Skeletal muscle satellite cell (primary cell): ENCODE measurements around the gene FLNA.
A peak's percentile ranks its signal among the peaks of the same experiment; 100 is the strongest.
"Not testable (repeated sequence)": the region's sequence is repeated elsewhere in the genome, so short reads cannot be mapped to it uniquely, and the experiment has no call there.

Source experiments
- H3K27me3 ChIP-seq: 2 replicates; pipeline ENCODE4 v1.7.0; 2013; ENCODE audit warnings: low read length; ENCODE audit not compliant: control insufficient read depth, insufficient read depth
- H3K36me3 ChIP-seq: 2 replicates; pipeline ENCODE4 v1.7.0; 2013; ENCODE audit warnings: mild to moderate bottlenecking, control low read depth, low read length; ENCODE audit not compliant: insufficient read depth
- H3K4me1 ChIP-seq: 2 replicates; pipeline ENCODE4 v1.7.0; 2013; ENCODE audit warnings: low read length; ENCODE audit not compliant: control insufficient read depth, insufficient read depth
- H3K4me2 ChIP-seq: 2 replicates; pipeline ENCODE4 v1.7.0; 2013; ENCODE audit warnings: mild to moderate bottlenecking, low read length
- H3K4me3 ChIP-seq: 2 replicates; pipeline ENCODE4 v1.7.0; 2013; ENCODE audit warnings: low read length
- H3K9ac ChIP-seq: 2 replicates; pipeline ENCODE4 v1.7.0; 2013; ENCODE audit warnings: mild to moderate bottlenecking, low read depth, low read length, moderate library complexity
- H3K9me3 ChIP-seq: replicated peaks from 2 replicates; pipeline ENCODE4 v1.7.0; 2013; ENCODE audit warnings: mild to moderate bottlenecking, control low read depth, low read length

Gene FLNA

DNA sequence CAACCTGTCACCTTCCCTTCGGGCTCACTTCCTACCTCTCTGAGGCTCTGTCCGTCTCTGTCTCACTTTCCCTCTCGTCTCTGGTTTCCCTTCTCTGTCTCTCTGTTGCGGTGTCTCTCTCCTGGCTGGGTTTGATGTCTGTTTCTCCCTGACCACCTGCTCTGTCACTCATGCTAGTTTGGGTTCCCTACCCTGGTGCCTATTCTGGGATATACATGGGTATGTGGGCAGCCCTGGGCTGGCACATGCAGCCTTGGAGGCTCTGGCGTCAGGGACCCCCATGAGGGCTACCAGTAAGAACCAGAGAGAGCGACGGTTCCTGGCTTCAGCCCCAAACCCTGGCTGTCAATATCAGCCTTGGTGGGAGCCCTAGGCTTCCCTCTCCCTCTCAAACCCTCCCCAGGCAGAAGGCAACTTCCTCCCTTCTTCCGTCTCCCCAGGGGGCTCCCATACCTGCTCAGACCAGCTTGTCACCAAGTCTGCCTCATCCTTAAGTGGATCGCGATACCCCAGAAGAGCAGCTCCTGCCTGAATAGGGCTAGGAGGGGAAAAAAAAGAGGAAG, 34.3 kb upstream of the FLNA start:
- no peaks in the 10 kb centered on the region for H3K27me3 ChIP-seq
- peaks cover 12% of the 10 kb centered on the region for H3K4me1 ChIP-seq
- H3K36me3 ChIP-seq = peaks cover 4% of the 10 kb centered on the region
- H3K4me3 ChIP-seq = peak overlapping the region; percentile 72
- H3K9me3 ChIP-seq = no peaks in the 10 kb centered on the region
- peak overlapping the region; percentile 94 for H3K4me2 ChIP-seq
- H3K9ac ChIP-seq = peak overlapping the region; percentile 85

DNA sequence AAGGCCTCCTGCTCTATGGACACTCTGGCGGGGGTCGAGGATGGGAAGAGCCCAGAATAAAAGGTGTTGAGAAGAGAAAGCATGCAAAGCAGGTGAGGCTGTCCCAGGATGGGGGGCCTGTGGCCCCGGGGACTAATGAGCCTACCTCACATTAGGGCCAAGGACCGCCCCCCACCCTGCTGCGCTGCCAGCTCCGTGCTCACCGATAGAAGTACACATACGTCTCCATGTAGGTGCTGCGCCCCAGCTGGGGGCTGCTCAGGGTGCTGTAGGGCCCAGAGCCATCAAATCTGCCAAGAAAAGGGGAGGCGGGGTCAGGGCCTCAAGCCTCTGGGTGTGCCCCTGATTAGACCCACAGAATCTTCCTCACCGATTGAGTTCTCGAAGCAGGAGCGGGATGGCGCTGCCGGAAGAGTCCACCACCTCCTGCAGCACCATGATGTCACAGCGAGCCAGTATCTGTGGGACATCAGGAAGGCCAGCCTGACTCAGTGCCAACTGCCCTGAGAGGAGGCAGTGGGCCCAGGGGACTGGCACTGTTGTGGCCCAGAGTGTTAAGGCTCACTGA, 30.3 kb upstream of the FLNA start:
- no peak overlapping the region for H3K4me2 ChIP-seq
- no peaks in the 10 kb centered on the region for H3K27me3 ChIP-seq
- H3K9ac ChIP-seq = no peak overlapping the region
- peaks cover 10% of the 10 kb centered on the region for H3K4me1 ChIP-seq
- H3K9me3 ChIP-seq = no peaks in the 10 kb centered on the region
- peaks cover 19% of the 10 kb centered on the region for H3K36me3 ChIP-seq
- no peak overlapping the region for H3K4me3 ChIP-seq

DNA sequence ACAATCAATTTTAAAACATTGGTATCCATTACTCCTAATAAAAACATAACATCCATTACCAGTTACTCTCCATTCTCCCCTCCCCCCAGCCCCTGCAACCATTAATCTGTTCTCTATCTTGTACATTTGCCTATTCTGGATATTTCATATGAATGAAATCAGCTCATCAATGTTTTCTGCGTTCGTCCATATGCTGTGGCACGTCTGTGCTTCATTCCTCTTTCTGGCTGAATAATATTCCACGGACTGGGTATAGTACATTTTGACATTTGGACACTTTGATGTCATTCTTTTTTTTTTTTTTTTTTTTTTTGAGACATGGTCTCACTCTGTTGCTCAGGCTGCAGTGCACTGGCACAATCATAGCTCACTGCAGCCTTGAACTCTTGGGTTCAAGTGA, 29.4 kb upstream of the FLNA start:
- no peak overlapping the region for H3K4me3 ChIP-seq
- H3K36me3 ChIP-seq = peaks cover 27% of the 10 kb centered on the region
- H3K9ac ChIP-seq = no peak overlapping the region
- H3K4me1 ChIP-seq = peaks cover 6% of the 10 kb centered on the region
- H3K9me3 ChIP-seq = no peaks in the 10 kb centered on the region
- no peaks in the 10 kb centered on the region for H3K27me3 ChIP-seq
- H3K4me2 ChIP-seq = no peak overlapping the region

DNA sequence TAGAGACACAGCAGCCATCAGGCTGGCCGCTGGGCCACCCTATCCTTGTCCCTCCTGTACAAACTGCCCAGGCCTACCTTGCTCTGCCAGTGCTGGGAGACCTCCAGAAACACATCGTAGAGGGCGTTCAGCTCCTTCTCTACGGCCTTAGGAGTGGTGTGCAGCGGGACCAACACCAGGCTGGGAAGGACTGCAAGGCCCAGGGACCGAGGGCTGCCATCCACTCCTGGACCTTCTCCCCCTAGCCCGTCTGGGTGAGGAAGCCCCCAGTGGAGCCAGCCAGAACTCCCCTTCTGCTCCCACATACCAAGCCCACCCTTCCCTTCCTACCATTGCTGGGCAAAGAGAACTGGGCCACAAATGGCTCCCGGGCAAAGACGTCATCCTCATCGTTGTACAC, 28.8 kb upstream of the FLNA start:
- H3K4me3 ChIP-seq = no peak overlapping the region
- H3K4me2 ChIP-seq = no peak overlapping the region
- H3K9me3 ChIP-seq = no peaks in the 10 kb centered on the region
- peaks cover 33% of the 10 kb centered on the region for H3K36me3 ChIP-seq
- no peaks in the 10 kb centered on the region for H3K27me3 ChIP-seq
- H3K4me1 ChIP-seq = peaks cover 6% of the 10 kb centered on the region
- no peak overlapping the region for H3K9ac ChIP-seq

DNA sequence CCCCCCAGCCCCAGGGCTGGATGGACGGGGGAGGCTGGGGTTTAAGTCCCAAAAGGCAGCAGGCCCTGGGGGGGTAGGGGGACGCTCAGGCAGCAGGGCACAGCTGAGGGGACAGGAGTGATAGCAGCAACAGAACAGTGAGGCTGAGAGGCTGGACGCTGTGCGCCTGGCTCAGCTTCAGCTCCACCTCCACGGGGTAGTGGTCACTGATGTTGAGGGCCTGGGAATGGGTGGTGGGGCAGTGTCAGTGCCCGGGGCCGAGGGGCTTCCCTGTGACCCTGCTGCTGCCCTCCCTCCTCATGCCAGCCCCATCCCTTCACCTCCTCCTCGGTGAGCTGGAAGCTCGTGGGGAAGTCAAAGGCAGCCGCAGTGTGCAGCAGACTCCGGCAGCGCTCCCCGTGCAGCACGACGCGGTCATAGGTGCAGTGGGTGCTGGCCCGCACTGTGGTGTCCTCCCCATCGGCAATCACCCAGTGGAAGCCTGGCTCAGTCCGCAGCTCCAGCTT, 28.2 kb upstream of the FLNA start:
- H3K27me3 ChIP-seq = no peaks in the 10 kb centered on the region
- no peak overlapping the region for H3K9ac ChIP-seq
- peaks cover 33% of the 10 kb centered on the region for H3K36me3 ChIP-seq
- no peak overlapping the region for H3K4me2 ChIP-seq
- no peak overlapping the region for H3K4me3 ChIP-seq
- H3K9me3 ChIP-seq = no peaks in the 10 kb centered on the region
- peaks cover 6% of the 10 kb centered on the region for H3K4me1 ChIP-seq

DNA sequence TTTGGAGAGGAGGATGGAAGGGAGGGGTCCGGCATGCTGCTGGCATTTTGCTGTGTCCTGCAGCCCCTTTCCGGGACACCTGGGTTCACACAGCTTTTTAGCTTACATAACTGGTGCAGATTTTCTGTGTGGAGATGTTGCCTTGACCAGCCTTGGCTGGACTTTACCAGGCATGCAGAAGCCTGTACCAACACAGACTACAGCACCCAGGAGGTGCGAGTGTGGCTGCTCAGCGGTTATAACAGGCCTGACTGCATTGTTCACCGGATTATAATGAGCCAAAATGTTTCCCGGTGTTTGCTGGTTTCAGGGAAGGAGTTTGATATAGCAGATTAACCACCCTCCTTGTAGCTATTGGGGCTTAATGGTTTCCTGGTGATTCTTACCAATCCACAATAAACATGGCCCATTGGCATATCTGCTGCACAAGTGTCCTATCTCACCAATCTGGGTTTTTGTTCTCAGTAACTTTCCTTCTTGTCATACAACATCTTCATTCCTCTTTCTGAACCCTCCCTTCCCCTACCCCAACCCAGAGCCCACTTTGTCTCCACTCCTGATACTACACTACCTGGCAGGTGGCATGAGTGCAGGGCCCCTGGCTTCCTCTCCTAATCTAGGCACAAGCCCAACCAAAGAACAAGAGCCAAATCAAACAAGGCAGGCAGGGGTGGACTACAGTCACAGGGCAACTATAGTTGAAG, 27.6 kb upstream of the FLNA start:
- H3K4me3 ChIP-seq = no peak overlapping the region
- H3K27me3 ChIP-seq = no peaks in the 10 kb centered on the region
- no peak overlapping the region for H3K9ac ChIP-seq
- H3K36me3 ChIP-seq = peaks cover 33% of the 10 kb centered on the region
- no peaks in the 10 kb centered on the region for H3K9me3 ChIP-seq
- H3K4me2 ChIP-seq = no peak overlapping the region
- H3K4me1 ChIP-seq = peaks cover 6% of the 10 kb centered on the region

DNA sequence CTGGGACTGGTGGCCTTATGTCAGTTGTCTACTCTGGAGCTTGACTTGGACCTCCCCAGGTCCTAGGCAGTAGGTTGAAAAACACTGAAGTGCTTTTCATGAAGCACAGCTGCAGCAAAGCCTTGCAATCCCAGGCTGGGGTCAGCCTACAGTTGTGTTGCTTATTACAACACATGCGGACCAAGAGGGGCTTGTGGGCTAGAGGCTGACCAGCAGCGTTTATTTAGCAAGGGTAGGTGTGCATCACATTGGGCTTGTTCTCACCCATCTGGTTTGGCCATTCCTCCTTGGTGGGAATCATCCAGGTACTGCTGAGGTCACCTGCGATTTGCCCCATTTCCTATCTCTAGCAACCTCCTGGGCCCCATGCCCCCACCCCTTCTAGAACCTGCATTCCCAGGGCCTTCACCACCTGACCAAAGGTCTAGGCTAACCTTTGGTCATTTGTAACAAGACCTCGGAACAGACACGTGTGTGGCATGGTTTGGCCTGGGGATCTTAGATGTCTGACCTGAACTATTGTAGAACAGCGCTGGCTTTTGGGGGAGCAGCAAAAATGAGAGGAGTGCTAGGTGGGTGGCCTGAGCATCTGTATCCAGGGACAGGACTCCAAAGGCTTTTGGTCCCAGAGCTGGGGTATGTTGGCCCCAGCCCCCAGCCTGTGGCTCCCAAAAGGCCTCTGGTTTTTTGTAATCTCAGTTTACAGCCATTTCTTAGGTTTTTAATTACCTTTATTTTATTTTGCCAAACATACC, 26.8 kb upstream of the FLNA start:
- H3K4me1 ChIP-seq = peaks cover 6% of the 10 kb centered on the region
- no peaks in the 10 kb centered on the region for H3K27me3 ChIP-seq
- H3K9me3 ChIP-seq = no peaks in the 10 kb centered on the region
- H3K4me2 ChIP-seq = peak overlapping the region; percentile 10
- H3K9ac ChIP-seq = no peak overlapping the region
- H3K36me3 ChIP-seq = peaks cover 33% of the 10 kb centered on the region
- H3K4me3 ChIP-seq = no peak overlapping the region

DNA sequence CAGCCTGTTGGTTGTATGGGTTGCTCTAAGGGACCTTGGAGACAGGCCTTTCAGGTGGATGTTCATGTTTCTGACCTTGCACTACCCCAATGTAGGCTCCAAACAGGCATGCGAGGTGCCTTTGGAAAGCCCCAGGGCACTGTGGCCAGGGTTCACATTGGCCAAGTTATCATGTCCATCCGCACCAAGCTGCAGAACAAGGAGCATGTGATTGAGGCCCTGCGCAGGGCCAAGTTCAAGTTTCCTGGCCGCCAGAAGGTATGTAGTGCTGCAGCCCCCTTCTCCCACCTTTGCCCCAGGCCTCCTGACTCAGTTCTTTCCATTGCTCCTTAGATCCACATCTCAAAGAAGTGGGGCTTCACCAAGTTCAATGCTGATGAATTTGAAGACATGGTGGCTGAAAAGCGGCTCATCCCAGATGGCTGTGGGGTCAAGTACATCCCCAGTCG, 26.0 kb upstream of the FLNA start:
- not testable (repeated sequence) for H3K27me3 ChIP-seq, H3K9me3 ChIP-seq, H3K4me1 ChIP-seq
- peaks cover 33% of the 10 kb centered on the region for H3K36me3 ChIP-seq
- H3K4me2 ChIP-seq = peak overlapping the region; percentile 91
- H3K4me3 ChIP-seq = peak overlapping the region; percentile 89
- H3K9ac ChIP-seq = peak overlapping the region; percentile 100

DNA sequence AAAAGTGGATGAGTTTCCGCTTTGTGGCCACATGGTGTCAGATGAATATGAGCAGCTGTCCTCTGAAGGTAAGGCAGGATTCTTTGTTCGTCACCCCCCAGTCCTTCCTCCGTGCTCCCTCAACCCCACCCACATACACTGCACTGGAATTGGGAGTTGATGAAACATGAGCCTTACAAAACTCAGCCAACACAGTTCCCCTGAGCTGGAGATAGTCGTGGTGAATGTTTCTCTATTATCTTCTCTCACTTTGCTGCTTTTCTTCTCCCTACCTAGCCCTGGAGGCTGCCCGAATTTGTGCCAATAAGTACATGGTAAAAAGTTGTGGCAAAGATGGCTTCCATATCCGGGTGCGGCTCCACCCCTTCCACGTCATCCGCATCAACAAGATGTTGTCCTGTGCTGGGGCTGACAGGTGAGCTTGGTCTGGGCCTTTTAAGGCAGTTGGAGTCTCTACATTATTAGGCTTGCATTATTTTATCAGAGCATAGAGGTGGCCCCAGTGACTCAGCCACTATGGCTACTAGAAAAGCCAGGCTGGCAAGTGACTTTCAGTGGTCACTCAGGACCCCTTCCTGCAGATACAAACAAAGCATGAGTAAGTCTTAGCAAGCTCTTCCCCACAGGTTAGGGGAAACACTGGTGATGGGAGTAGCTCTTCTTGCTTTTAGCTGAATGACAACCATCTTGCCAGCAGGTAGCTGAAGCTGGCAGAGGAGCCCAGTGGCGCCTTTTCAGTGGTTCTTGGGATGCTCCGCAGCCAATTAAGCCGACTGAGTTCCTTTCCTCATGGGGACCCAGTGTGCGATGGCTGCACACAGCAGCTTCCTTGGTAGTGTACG, 25.3 kb upstream of the FLNA start:
- Histone ChIP-seq H3K4me3 (peak overlapping the region; percentile 89), H3K36me3 (peaks cover 33% of the 10 kb centered on the region), H3K27me3 (no peaks in the 10 kb centered on the region), H3K4me2 (peak overlapping the region; percentile 91), H3K9me3 (no peaks in the 10 kb centered on the region), H3K9ac (peak overlapping the region; percentile 100), H3K4me1 (peaks cover 6% of the 10 kb centered on the region)

DNA sequence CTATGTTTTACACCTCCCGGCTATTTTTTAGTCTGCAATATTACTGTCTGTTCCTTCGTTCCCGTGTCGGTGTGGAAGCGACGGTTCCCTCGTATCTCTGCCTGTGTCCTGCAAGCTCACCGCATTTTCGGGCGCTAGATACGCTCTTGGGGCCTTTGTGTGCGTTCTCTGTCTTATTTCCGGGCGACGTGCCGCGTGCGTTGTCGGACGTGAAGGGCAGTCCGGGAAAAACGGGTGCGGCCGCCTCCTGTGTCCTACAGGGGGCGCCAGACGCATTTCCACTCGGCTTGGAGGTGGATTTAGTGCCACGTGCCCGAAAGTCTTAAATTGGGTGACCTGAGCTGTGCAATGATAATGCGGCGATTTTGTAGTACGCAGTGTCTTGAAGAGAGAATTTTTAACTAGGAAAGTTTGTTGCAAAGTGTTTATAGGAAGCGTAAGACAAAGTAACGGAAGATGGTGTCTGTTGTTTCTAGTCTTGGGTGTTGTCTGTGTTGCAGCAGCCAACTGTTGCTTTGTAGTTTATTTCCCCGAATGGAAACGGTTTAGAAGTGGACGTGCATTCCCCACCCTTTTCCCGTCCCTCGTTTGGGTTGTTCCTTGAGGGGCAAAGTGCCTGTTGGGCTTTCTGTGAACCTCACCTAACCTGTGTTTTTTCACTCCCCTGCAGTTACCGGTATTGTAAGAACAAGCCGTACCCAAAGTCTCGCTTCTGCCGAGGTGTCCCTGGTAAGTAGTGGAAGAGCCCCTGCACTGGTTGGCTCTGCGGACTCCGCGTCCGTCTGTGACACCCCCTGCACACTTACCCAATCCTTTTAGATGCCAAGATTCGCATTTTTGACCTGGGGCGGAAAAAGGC, 24.5 kb upstream of the FLNA start:
- Histone ChIP-seq H3K4me3 (peak overlapping the region; percentile 89), H3K9ac (peak overlapping the region; percentile 100), H3K36me3 (peaks cover 29% of the 10 kb centered on the region), H3K9me3 (no peaks in the 10 kb centered on the region), H3K27me3 (no peaks in the 10 kb centered on the region), H3K4me1 (peaks cover 6% of the 10 kb centered on the region), H3K4me2 (peak overlapping the region; percentile 91)
